ENCODE data around the gene HECW1. TPM values are rescaled to one million over a fixed set of nuclear protein-coding genes. Genes with fewer than 3 reads are reported as not detected.

HECW1 gene
- polyA plus RNA-seq, 1 donor (not counting 4 experiments of a cell fraction or from before 2014, with no cell fraction given), result not detected

DNA sequence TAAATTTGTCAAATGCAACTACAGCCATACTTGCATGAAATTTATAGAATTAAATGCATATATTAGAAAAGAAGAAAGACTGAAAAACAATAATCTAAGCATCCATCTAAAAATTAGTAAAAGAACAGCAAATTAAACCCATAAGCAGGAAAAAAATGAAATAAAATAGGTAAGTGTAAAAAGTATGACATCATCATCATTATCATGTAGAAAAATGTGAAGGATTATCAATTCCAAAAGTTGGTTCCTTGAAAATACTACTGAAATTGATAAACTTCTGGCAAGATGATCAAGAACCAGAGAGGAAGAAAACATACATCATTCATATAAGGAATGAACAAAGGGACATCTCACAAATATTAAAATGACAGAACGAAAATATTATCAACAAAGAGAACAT, 19.6 kb upstream of the HECW1 start:
- no peak for FAIRE-seq
- no peak for DNase-seq (ENCODE audit: low read depth, low spot score)
- H3K9me3 ChIP-seq (ENCODE audit: control insufficient read depth, low read depth, low read length), result peaks cover 4% of the 10 kb centered on the region
- dilution Hi-C loops (cut with MboI; ENCODE audit: extremely low pct_ligation_motif_present, low sequenced_read_pairs), result no loop called here
- no peak overlapping the region for H3K27ac ChIP-seq (ENCODE audit: control insufficient read depth, insufficient read depth, low read length)
- no peak for TF ChIP-seq EZH2 (IDR thresholded peaks at IDR 0.05; ENCODE audit: low read length)
- TF ChIP-seq, protein P1, sequence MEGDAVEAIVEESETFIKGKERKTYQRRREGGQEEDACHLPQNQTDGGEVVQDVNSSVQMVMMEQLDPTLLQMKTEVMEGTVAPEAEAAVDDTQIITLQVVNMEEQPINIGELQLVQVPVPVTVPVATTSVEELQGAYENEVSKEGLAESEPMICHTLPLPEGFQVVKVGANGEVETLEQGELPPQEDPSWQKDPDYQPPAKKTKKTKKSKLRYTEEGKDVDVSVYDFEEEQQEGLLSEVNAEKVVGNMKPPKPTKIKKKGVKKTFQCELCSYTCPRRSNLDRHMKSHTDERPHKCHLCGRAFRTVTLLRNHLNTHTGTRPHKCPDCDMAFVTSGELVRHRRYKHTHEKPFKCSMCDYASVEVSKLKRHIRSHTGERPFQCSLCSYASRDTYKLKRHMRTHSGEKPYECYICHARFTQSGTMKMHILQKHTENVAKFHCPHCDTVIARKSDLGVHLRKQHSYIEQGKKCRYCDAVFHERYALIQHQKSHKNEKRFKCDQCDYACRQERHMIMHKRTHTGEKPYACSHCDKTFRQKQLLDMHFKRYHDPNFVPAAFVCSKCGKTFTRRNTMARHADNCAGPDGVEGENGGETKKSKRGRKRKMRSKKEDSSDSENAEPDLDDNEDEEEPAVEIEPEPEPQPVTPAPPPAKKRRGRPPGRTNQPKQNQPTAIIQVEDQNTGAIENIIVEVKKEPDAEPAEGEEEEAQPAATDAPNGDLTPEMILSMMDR (optimal IDR thresholded peaks at IDR 0.05 in 1 of 3, IDR thresholded peaks at IDR 0.05 in 1 of 3, conservative IDR thresholded peaks at IDR 0.05 in 1 of 3; ENCODE audit: extremely low read depth in 1 of 3, insufficient read depth in 2 of 3, low read length in 3 of 3), result no peak
- no peak overlapping the region for H2AFZ ChIP-seq (ENCODE audit: control insufficient read depth, low read length)
- no peaks in the 10 kb centered on the region for H3K79me2 ChIP-seq (ENCODE audit: control insufficient read depth, insufficient read depth, low read length)
- H3K4me1 ChIP-seq (ENCODE audit: control insufficient read depth, extremely low read depth, insufficient read depth, low read length), result no peaks in the 10 kb centered on the region
- no peak overlapping the region for H3K4me2 ChIP-seq (ENCODE audit: control insufficient read depth, extremely low read depth, insufficient read depth, low read depth, low read length)
- H3K27me3 ChIP-seq (ENCODE audit: control insufficient read depth, extremely low read depth, insufficient read depth, low read length), result peaks cover 9% of the 10 kb centered on the region
- no peaks in the 10 kb centered on the region for H3K36me3 ChIP-seq (ENCODE audit: control insufficient read depth in 2 of 2, extremely low read depth in 1 of 2, insufficient read depth in 2 of 2, low read length in 2 of 2)
- H3K4me3 ChIP-seq (ENCODE audit: control insufficient read depth in 2 of 3, extremely low read depth in 1 of 3, insufficient read depth in 2 of 3, low read depth in 1 of 3, low read length in 3 of 3), result no peak overlapping the region
- no peaks in the 10 kb centered on the region for H3K9me1 ChIP-seq (ENCODE audit: control insufficient read depth, extremely low read depth, insufficient read depth, low read length)
- no peak overlapping the region for H3K9ac ChIP-seq (ENCODE audit: control insufficient read depth, extremely low read depth, insufficient read depth, low read length)
- no peaks in the 10 kb centered on the region for H4K20me1 ChIP-seq (ENCODE audit: control insufficient read depth, extremely low read depth, insufficient read depth, low read length)

DNA sequence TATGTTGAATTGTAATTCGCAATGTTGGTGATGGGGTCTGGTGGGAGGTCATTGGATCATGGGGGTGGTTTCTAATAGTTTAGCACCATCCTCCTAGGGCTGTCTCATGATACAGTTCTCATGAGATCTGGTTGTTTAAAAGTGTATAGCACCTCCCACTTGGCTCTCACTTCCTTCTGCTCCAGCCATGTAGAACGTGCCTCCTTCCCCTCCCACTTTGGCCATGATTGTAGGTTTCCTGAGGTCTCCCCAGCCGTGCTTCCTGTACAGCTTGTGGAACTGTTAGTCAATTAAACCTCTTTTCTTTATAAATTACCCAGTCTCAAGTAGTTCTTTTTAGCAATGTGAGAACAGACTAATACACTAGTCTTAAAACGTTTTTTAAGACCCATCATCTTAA, 15.6 kb upstream of the HECW1 start:
- Histone ChIP-seq H3K4me2 (ENCODE audit: control insufficient read depth, extremely low read depth, insufficient read depth, low read depth, low read length) (no peak overlapping the region), H3K9ac (ENCODE audit: control insufficient read depth, extremely low read depth, insufficient read depth, low read length) (no peak overlapping the region), H2AFZ (ENCODE audit: control insufficient read depth, low read length) (no peak overlapping the region), H3K4me1 (ENCODE audit: control insufficient read depth, extremely low read depth, insufficient read depth, low read length) (no peaks in the 10 kb centered on the region), H3K27ac (ENCODE audit: control insufficient read depth, insufficient read depth, low read length) (no peak overlapping the region), H3K9me1 (ENCODE audit: control insufficient read depth, extremely low read depth, insufficient read depth, low read length) (no peaks in the 10 kb centered on the region), H3K79me2 (ENCODE audit: control insufficient read depth, insufficient read depth, low read length) (no peaks in the 10 kb centered on the region), H3K27me3 (ENCODE audit: control insufficient read depth, extremely low read depth, insufficient read depth, low read length) (peaks cover 14% of the 10 kb centered on the region), H4K20me1 (ENCODE audit: control insufficient read depth, extremely low read depth, insufficient read depth, low read length) (no peaks in the 10 kb centered on the region), H3K4me3 (ENCODE audit: control insufficient read depth in 2 of 3, extremely low read depth in 1 of 3, insufficient read depth in 2 of 3, low read depth in 1 of 3, low read length in 3 of 3) (no peak overlapping the region), H3K9me3 (ENCODE audit: control insufficient read depth, low read depth, low read length) (peaks cover 4% of the 10 kb centered on the region), H3K36me3 (ENCODE audit: control insufficient read depth in 2 of 2, extremely low read depth in 1 of 2, insufficient read depth in 2 of 2, low read length in 2 of 2) (no peaks in the 10 kb centered on the region)
- no peak for TF ChIP-seq EZH2 (IDR thresholded peaks at IDR 0.05; ENCODE audit: low read length)
- TF ChIP-seq, protein P1 (optimal IDR thresholded peaks at IDR 0.05 in 1 of 3, IDR thresholded peaks at IDR 0.05 in 1 of 3, conservative IDR thresholded peaks at IDR 0.05 in 1 of 3; ENCODE audit: extremely low read depth in 1 of 3, insufficient read depth in 2 of 3, low read length in 3 of 3), result no peak
- DNase-seq (ENCODE audit: low read depth, low spot score) (no peak), FAIRE-seq (no peak)
- dilution Hi-C loops (cut with MboI; ENCODE audit: extremely low pct_ligation_motif_present, low sequenced_read_pairs), result no loop called here

All from keratinocyte (primary cell).